HG03135 (cell line): Measurements from ENCODE around the gene NAP1L1.

Experiments used
- ATAC-seq: cut with Tn5 transposase; IDR thresholded peaks from one replicate; pipeline ENCODE4 v1.9.1; 2021; ENCODE audit warnings: mild to moderate bottlenecking, moderate library complexity; ENCODE audit not compliant: unreplicated experiment

The NAP1L1 gene

DNA sequence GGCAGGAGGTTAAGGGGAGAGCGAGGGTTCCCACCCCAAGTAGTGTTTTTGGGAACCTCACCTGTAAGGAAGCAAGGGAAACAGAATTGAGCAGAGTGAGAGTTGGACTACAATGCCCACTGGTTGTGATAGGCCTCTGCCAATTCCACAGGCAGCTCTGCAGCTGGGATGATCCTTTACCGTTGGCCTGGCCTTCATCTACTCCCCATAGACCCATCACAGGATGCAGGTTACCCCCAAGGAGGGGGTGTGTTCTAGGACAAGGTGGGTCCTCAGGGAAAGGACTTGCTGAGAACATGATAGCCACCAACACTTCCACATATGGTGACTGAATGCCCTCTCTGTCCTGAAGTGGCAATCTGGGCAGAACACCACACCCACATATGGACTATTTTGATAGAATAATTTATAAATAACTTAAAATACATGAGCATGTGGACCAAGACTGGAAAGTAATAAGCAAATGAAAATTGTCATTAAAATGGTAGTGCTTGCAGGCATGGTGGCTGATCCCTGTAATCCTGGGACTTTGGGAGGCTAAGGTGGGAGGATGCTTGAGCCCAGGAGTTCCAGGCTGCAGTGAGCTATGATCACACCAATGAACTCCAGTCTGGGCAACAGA is 61.3 kb downstream of the NAP1L1 start:
- no peak for ATAC-seq

DNA sequence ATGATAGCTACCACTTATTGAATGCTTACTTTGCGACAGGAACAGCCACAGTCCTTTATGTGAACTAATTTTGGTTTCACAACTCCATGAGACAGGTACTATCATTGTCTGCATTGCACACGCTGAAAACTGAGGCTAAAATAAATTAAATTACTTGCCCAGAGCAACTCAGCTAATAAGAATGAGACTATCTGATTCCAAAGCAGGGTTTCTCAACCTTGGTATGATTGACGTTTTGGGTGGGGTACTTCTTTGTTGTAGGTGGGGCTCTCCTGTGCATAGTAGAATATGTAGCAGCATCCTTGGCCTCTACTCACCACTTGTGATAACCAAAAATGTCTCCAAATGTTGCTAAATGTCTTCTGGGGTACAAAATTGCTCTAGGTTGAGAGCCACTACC is 62.0 kb downstream of the NAP1L1 start:
- no peak for ATAC-seq

- ATAC-seq, result peak; percentile 56
Measured at GRCh38 chr12:76020731-76021672, 63.5 kb downstream of the NAP1L1 start.

- ATAC-seq, result peak; percentile 56
Measured at GRCh38 chr12:76020281-76020680, 64.2 kb downstream of the NAP1L1 start.

- no peak for ATAC-seq
Measured at GRCh38 chr12:76018672-76019071, 65.8 kb downstream of the NAP1L1 start.

GRCh38 chr12:76018111-76018510 is 66.4 kb downstream of the NAP1L1 start:
- no peak for ATAC-seq

DNA sequence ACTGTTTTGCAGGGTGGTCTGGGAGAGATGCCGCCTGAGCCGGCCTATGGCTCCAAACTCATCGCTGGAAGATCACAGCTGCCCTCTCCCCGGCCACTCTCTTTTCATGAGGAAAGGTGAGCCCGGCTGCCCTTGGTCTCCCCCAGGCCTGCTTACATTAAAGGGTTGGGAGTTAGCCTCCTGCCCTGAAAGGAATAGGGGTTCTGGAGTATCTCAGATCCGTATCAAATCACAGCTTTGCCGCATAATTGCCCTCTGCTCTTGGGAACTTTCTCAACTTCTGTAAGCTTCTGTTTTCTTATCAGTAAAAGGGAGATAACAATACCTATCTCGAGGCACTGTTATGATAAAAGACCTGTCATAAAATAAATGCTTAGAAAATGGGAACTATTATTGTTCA is 70.5 kb downstream of the NAP1L1 start:
- no peak for ATAC-seq

DNA sequence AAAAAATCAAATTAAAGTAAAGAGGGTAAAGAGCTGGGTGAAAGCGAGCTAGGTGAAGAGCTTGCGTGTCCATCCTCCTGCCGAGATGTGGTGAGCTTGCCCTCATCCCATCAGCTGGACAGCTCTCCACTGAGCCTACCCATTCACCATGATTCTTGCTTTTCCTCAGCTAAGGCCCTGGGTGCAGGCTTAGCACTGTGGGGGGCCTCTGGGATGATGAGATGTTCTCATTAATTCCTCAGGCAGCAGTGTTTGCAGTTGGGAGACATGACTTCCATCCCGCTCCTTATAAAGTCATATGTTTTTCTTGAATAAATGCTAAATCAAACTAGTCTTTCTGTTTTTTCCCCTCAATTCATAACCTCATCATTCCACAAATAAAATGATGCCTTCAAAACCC is 70.9 kb downstream of the NAP1L1 start:
- no peak for ATAC-seq

DNA sequence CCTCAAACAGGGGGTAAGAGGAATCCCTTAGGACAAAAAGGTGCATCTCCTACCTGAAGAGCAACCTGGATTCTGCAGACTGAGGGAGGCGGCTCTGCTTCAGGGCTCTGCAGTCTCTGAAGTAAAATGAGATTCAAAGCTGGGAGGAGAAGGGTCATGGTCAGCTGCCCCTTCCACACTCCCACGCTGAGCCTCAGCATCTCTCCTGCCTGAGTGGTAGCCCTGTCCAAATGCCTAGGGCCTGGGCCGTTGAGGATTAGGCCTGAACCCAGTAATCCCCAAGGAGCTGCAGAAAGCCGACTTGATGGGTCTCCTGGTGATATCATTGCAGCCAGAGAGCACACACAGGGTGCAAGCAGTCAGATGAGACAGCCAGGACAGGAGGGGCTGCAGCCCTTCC is 71.8 kb downstream of the NAP1L1 start:
- ATAC-seq, result no peak

- ATAC-seq, result no peak
Measured at GRCh38 chr12:76010732-76011458, 73.6 kb downstream of the NAP1L1 start.

GRCh38 chr12:76008428-76008827 is 76.1 kb downstream of the NAP1L1 start:
- no peak for ATAC-seq

DNA sequence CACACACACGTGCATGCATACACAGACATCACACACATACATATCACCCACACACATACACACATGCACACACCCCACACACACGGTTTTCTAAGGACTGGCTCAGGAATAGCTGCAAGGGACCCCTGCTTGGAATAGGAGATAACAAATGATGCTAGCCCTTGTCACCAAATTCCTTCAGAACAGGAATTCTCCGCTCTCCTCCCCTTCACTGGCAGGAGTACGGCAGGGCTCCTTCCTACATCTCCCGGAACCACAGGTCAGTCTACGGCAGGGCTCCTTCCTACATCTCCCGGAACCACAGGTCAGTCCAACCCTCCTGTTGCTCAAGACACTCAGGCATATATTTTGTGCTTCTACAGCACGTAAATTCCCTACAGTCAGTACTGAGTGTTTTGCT is 76.8 kb downstream of the NAP1L1 start:
- no peak for ATAC-seq

- no peak for ATAC-seq
Measured at GRCh38 chr12:76006028-76006925, 78.2 kb downstream of the NAP1L1 start.

DNA sequence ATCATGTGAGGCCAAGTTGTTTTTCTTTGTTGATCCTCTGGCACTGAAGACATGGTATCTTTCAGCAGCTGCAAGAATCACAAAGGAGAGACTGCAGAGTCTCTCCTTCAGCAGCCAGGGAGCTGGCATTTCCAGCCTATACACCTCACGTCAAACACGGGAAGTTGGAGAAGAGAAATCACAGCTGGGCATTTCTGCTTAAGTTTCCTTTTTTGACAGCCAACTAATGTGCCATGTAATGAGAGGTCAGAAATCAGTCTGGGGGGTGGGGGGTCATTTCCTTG is 81.2 kb downstream of the NAP1L1 start:
- ATAC-seq, result no peak

DNA sequence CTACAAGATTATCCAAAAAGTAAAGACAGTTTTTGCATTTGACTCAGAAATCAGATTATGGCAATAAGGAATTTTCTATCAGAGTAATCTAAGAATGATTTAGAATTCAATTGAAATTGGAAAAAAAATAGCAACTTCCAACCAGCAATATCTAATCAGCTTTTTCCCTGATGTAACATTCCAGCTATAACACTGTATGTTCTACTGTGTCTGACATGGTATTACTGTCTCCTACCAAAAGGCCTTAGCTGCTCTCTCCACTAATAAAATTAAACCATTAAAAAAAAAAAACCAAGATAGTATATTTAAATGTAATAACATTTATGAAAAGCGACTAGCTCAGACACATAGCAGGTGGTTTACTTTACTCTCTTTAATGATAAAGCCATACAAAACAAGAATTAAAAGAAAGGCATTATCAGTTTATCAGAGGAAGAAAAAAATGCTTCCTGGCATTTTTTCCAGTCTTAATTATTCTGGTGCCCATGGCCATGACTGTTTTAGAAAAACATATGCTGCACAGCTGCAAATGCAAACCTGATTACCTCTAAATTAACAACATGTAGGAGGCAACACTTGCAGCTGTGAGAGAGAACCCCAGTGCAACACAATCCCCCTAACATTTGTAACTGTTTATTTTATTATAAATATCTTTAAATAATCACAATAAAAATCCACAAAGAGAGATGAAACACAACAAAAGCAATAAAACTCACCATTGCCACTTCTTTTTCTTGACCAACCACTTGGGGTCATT is 81.7 kb downstream of the NAP1L1 start:
- no peak for ATAC-seq

GRCh38 chr12:75998292-75999063 is 86.0 kb downstream of the NAP1L1 start:
- no peak for ATAC-seq

DNA sequence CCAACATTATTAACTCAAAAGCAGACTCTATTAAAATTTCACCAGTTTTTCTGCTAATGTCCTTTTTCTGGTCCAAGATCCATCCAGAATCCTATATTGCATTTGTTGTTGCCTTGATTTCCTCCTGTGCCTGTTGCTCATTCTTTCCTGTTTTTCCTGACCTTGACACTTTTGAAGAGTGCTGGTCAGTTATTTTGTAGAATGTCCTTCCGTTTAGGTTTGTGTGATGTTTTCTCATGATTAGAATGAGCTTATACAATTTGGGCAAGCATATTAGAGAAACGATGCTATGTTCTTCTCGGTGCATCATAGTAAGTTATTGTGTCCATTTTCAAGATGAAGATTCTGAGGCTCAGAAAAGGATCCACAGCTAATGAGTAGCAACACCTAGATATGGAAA is 86.8 kb downstream of the NAP1L1 start:
- ATAC-seq, result no peak

DNA sequence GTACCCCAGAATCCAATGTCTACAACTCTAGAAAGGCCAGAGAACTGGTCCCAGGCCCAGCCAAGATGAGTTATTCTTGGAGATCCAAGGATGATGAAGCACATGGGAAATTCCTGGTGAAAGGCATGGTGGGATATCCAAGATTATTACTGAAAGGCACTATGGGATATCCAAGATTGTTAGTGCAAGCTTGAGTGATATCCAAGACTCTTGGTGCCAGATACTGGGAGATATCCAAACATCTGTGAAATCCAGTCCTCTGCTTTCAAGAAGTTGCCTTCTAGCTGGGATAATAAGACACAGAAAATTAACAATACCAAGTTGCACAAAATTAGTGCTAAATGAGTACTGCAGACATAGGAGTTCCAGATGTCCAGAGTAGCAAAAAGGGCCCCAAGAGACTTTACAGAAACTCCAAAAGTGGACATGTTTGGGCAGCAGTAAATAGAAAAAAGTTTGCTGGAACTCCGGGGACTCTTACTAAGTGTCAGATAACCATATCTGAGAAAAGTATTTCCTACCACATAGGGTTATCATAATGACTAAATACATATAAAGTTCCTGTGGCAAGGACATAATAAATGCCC is 87.5 kb downstream of the NAP1L1 start:
- ATAC-seq, result no peak

DNA sequence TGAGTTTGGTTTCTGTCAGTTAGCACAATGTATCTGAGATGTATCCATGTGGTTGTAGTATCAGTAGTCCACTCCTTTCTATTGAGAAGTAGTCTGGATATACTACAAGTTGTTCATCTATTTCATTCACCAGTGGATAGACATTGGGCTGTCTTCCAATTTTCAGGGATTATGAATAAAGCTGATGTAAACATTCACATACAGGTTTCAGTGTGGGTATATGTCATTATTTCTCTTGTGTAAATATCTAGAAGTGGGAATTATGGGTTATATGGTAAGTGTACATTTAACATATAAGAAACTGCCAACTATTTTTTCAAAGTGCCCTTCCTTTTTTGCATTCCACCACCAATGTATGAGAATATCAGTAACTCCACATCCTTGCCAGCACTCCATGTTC is 88.8 kb downstream of the NAP1L1 start:
- no peak for ATAC-seq
